GM12891 (cell line): ENCODE measurements around the gene PLXNB1.

Experiments
- PAX5 ChIP-seq: IDR thresholded peaks from 2 replicates; pipeline ENCODE4 v1.6.1; 2011; ENCODE audit warnings: low read length, moderate library complexity, mild to moderate bottlenecking; ENCODE audit not compliant: insufficient read depth, severe bottlenecking
- POLR2A ChIP-seq: IDR thresholded peaks from 2 replicates; pipeline ENCODE4 v1.6.1; 2011; ENCODE audit warnings: low read depth, low read length, control low read depth
- POLR2AphosphoS5 ChIP-seq: IDR thresholded peaks from 2 replicates; pipeline ENCODE4 v1.6.1; 2011; ENCODE audit warnings: low read depth, low read length, control low read depth
- TAF1 ChIP-seq: IDR thresholded peaks from 2 replicates; pipeline ENCODE4 v1.6.1; 2011; ENCODE audit warnings: low read depth, low read length, control low read depth

- TF ChIP-seq POLR2A (no peak), TAF1 (no peak), POLR2AphosphoS5 (no peak), PAX5 (no peak)
Observed at GRCh38 chr3:48403533-48404439, 26.1 kb downstream of the PLXNB1 start.
